Activated CD8-positive, alpha-beta memory T cell treated with anti-CD3 and anti-CD28 coated beads for 1 hour (primary cell): ENCODE results near the gene GJC3.
"Not testable (repeated sequence)": the region's sequence is repeated elsewhere in the genome, so short reads cannot be mapped to it uniquely, and the experiment has no call there.

Experiments used
- DNase-seq, 2 donors: peaks; one replicate each; pipeline ENCODE4 v3.0.0-alpha.2; 2020; ENCODE audit warnings: low read depth in 1 of 2; ENCODE audit errors: extremely low read depth in 1 of 2

Gene GJC3

GRCh38 chr7:99928994-99929729, at the start of gene GJC3:
TSS of gene GJC3 (minus strand) at chr7:99929620. CDS start at chr7:99929620, 0 bp downstream.
- no peak for DNase-seq

GRCh38 chr7:99976626-99977025, 47.2 kb upstream of the GJC3 start:
- no peak for DNase-seq

- DNase-seq: no peak
These were observed 46.5 kb upstream of the GJC3 start, which contains the start of gene AZGP1 for GRCh38 chr7:99975782-99976521. TSS of gene AZGP1 (minus strand) at chr7:99976031. CDS start at chr7:99976020, 11 bp downstream.

DNA sequence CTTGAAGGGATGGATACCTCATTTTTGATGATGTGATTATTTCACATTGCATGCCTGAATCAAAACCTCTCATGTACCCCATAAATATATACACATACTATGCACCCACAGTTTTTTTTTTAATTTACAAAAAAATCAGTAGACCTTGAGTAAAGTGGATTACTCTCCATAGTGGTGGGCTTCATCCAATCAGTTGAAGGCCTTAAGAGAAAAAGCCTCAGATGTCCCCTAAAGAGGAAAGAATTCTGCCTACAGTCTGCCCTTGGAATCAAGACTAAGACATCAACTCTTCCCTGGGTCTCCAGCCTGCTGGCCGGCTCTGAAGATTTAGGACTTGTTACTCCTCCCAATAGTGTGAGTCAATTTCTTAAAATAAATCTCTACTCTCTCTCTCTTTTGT, 45.3 kb upstream of the GJC3 start:
- DNase-seq: no peak

GRCh38 chr7:99973817-99974216, 44.4 kb upstream of the GJC3 start:
- not testable (repeated sequence) for DNase-seq

DNA sequence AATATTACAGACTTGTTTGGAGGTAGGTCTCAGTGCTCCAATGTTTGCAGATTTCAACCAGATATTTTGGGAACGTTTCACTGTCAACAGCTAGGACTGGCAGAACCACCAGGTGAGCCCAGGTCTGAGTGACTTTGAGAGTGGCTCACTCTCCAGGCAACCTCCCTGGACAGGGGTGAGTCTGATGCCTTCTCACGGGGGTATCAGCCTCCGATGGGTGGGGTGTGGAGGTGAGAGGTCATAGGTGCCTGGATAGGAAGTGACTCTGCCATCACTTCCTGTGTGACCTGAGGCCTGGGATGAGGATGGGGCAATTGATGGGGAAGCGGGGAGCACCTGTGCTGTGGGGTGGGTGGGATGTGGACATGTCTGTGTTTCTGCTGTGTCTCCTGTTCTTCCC, 41.8 kb upstream of the GJC3 start:
- DNase-seq: no peak

DNA sequence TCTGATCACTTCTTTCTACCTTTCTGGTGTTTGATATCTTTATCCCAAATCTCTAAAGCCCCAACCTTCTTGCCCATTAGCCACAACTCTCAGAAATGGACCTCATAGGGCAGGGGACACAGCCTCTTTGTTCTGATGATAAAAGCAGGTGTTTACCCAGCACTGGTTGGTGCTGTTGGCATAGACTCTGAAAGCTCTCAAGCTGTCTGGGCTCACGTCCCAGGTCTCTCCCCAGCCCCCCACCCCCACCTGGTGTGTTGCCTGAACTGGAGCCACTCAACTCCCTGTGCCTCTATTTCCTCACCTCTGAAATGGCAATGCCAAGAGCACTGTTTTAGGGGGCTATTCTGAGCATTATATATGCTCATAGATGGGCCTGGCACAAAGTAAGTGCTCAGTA, 40.4 kb upstream of the GJC3 start:
- not testable (repeated sequence) for DNase-seq

- no peak for DNase-seq
These were observed 39.9 kb upstream of the GJC3 start for GRCh38 chr7:99969298-99969697.

DNA sequence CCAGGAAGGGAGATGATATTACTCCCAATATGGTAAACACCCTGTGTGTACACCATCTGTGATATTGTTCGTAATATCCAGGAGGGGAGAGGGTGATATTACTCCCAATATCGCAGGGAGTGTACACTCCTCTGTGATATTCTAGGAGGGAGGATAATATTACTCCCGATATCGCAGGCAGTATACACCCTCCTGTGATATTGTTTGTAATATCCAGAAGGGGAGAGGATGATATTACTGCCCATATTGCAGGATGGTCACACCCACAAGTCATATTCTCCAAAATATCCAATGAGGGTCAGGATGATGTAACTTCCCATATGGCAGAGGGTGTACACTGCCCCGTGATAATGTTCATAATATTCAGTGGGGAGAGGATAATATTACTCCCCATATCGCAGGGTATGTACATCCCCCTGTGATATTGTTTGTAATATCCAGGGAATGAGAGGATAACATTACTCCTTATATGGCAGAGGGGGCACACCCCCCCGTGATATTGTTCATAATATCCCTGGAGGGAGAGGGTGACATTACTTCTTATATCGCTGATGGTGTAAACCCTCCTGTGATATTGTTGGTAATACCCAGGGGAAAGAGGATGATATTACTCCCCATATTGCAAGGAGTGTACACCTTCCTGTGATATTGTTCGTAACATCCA, 29.3 kb upstream of the GJC3 start:
- no peak for DNase-seq

DNA sequence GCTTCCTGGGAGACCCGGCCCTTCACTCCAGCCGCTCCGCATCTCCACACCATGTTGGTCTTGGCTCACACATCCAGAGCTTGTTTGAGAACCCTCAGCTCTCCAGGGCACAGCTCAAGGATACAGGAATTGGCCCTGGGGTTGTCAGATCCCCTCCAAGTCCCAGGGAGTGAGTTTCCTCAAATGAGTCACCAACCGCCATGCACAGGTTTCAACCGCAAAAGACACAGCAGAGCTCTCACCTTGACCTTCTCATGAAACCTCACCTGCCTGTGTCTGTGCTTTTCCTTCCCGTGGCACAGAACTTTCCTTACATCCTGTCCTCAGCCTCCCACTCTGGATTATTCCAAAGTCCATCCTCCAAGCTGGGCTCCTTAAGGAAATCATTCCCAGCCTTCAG, 25.8 kb upstream of the GJC3 start:
- no peak for DNase-seq

GRCh38 chr7:99954643-99955042, 25.2 kb upstream of the GJC3 start:
- not testable (repeated sequence) for DNase-seq

DNA sequence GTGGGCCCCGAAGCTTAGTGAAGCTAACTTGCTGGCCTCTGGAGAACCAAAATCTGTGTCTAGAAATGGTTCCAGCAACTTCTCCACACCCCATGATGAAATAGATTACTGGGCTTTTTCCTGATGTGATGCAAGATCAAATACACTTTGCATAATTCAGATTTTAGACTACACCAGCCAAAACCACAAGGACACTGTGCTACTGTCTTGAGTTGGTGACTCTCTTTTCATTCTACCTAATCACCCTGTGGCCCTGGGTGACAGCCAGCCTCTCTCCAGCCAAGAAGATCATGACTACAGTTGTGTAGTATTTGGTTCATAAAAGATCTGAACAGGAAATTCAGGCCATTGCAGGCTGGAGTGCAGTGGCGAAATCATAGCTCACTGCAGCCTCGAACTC, 24.2 kb upstream of the GJC3 start:
- no peak for DNase-seq

DNA sequence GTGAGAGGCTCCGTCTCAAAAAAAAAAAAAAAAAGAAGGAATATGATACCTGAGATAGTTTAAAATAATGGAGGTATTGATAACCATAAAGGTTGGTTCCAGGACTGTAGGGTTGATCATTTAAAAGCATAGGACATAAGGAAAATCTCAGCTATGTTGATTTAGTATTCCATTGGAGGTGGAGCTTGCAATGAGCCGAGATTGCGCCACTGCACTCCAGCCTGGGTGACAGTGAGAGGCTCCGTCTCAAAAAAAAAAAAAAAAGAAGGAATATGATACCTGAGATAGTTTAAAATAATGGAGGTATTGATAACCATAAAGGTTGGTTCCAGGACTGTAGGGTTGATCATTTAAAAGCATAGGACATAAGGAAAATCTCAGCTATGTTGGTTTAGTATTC, 23.2 kb upstream of the GJC3 start:
- DNase-seq: not testable (repeated sequence)

DNA sequence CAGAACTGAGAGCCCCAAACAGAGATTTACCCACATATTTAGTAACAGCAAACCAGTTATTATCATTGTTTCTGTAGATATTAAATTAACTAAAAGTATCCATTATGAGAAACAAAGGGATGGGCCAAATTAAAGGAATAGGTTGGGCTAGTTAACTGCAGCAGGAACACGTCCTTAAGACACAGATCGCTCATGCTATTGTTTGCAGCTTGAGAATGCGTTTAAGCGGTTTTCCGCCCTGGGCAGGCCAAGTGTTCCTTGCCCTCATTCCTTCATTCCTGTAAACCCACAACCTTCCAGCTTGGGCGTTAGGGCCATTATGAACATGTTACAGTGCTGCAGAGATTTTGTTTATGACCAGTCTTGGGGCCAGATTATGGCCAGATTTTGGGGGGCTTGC, 21.4 kb upstream of the GJC3 start:
- DNase-seq: not testable (repeated sequence)

DNA sequence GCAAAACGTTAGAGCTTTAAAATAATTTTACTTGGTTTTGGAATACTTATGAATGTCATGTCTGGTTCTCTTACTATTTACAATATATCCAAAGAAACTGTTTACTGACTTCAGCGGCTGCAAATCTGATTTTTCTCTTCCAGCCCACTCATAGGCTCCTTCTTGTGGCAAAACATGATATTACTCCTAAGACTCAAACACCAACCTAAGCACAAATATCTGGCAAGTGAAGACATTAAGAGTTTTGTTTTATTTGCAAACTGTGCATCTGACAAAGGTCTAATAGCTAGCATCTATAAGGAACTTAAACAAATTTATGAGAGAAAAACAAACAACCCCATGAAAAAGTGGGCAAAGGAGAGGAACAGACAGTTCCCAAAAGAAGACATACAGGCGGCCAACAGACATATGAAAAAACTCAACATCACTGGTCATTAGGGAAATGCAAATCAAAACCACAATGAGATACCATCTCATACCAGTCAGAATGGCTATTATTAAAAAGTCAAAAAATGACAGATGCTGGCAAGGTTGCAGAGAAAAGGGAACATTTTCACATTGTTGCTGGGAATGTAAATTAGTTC, 20.3 kb upstream of the GJC3 start:
- no peak for DNase-seq

- DNase-seq: no peak
These were observed 18.2 kb upstream of the GJC3 start for GRCh38 chr7:99947608-99948007.

- DNase-seq: no peak
These were observed 15.2 kb upstream of the GJC3 start for GRCh38 chr7:99944497-99945070.

GRCh38 chr7:99943641-99944496, 14.4 kb upstream of the GJC3 start:
- DNase-seq: no peak

DNA sequence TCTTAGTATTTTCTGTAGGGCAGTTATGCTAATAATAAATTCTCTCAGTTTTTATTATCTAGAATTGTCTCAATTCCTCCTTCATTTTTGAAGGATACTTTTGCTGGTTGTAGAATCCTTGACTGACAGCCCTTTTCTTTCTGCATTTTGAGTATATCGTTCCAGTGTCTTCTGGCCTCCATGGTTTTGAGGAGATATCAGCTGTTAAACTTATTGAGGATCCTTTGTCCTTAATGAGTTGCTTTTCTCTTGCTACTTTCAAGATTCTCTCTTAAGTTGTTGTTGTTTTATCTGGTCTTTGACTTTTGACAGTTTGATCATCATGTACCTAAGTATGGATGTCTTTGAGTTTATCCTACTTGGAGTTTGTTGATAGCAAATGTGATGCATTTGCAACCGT, 8.9 kb upstream of the GJC3 start:
- DNase-seq: no peak

DNA sequence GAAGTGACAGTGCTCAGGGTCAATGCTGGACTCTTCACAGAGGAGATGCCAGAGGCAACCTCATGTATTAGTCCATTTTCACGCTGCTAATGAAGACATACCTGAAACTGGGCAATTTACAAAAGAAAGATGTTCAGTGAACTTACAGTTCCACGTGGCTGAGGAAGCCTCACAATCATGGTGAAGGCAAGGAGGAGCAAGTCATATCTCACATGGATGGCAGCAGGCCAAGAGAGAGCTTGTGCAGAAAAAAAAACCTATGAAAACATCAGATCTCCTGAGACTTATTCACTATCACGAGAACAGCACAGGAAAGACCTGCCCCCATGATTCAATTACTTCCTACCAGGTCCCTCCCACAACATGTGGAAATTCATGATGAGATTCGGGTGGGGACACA, 5.6 kb upstream of the GJC3 start:
- not testable (repeated sequence) for DNase-seq
